HepG2 (cell line): ENCODE data around the gene NAGK. TPM values are rescaled to one million over a fixed set of nuclear protein-coding genes. Genes with fewer than 3 reads are reported as not detected.
A peak's percentile ranks its signal among the peaks of the same experiment; 100 is the strongest.

Source experiments
- ATF7 ChIP-seq, 2 experiments: fragments of 450-650 bp in 1 of 2; sonication (generic) in 1 of 2; formaldehyde crosslinking in 1 of 2; IDR thresholded peaks; 2 replicates each; pipeline versions ENCODE4 v1.4.0 to v1.6.1; 2016 to 2020; ENCODE audit warnings: antibody characterized with exemption in 1 of 2, mild to moderate bottlenecking in 1 of 2, missing genetic modification reagents in 1 of 2
- ESRRA ChIP-seq: sonication (generic); formaldehyde crosslinking; IDR thresholded peaks from 2 replicates; pipeline ENCODE4 v1.5.1; 2020; ENCODE audit warnings: mild to moderate bottlenecking, low read depth, missing genetic modification reagents
- KDM6A ChIP-seq: IDR thresholded peaks from 2 replicates; pipeline ENCODE4 v1.6.1; 2016; ENCODE audit warnings: low read depth
- KIAA2018 ChIP-seq: sonication (generic); formaldehyde crosslinking; IDR thresholded peaks from 2 replicates; pipeline ENCODE4 v1.5.0; 2020; ENCODE audit warnings: mild to moderate bottlenecking, missing genetic modification reagents, borderline replicate concordance
- MTERF4 ChIP-seq: sonication (generic); formaldehyde crosslinking; IDR thresholded peaks from 2 replicates; pipeline ENCODE4 v1.8.0; 2023; ENCODE audit warnings: mild to moderate bottlenecking, missing genetic modification reagents
- MZF1 ChIP-seq: sonication (generic); formaldehyde crosslinking; IDR thresholded peaks from 2 replicates; pipeline ENCODE4 v1.8.1; 2023; ENCODE audit warnings: mild to moderate bottlenecking, missing genetic modification reagents, borderline replicate concordance
- NPAS2 ChIP-seq: sonication (generic); formaldehyde crosslinking; IDR thresholded peaks from 2 replicates; pipeline ENCODE4 v1.8.0; 2022; ENCODE audit warnings: mild to moderate bottlenecking, missing genetic modification reagents, borderline replicate concordance
- PAWR ChIP-seq: sonication (generic); formaldehyde crosslinking; IDR thresholded peaks from 2 replicates; pipeline ENCODE4 v1.4.0; 2020; ENCODE audit warnings: missing genetic modification reagents, mild to moderate bottlenecking, borderline replicate concordance
- SAP130 ChIP-seq: IDR thresholded peaks from 2 replicates; pipeline ENCODE4 v1.6.1; 2016; ENCODE audit warnings: low read depth
- SNAPC2 ChIP-seq: sonication (generic); formaldehyde crosslinking; IDR thresholded peaks from 2 replicates; pipeline ENCODE4 v1.8.1; 2022; ENCODE audit warnings: mild to moderate bottlenecking, missing genetic modification reagents
- STAT6 ChIP-seq: sonication (generic); formaldehyde crosslinking; IDR thresholded peaks from 2 replicates; pipeline ENCODE4 v1.4.0; 2020; ENCODE audit warnings: missing genetic modification reagents, mild to moderate bottlenecking, borderline replicate concordance
- ZGPAT ChIP-seq: IDR thresholded peaks from 2 replicates; pipeline ENCODE4 v1.6.1; 2016; ENCODE audit warnings: mild to moderate bottlenecking
- ZNF331 ChIP-seq: sonication (generic); formaldehyde crosslinking; IDR thresholded peaks from 2 replicates; pipeline ENCODE4 v1.4.0; 2020; ENCODE audit warnings: missing genetic modification reagents
- ZNF510 ChIP-seq: sonication (generic); formaldehyde crosslinking; IDR thresholded peaks from 2 replicates; pipeline ENCODE4 v1.4.0; 2020; ENCODE audit warnings: low read depth, mild to moderate bottlenecking, missing genetic modification reagents
- ZNF703 ChIP-seq: sonication (generic); formaldehyde crosslinking; IDR thresholded peaks from 2 replicates; pipeline ENCODE4 v1.5.1; 2020; ENCODE audit warnings: missing genetic modification reagents, mild to moderate bottlenecking, moderate library complexity, borderline replicate concordance
- polyA plus RNA-seq, 8 experiments: library from polyadenylated mRNA; depleted of rRNA in 3 of 8; stranded (reverse) in 7 of 8; unstranded in 1 of 8; fragments of >200 nt; fragmentation: Illumina TruSeq in 4 of 8; extraction: Trizol in 4 of 8; gene quantifications; 2 replicates each; pipeline versions ENCODE4 v1.2.1 to v1.2.3, GENCODE V29; 2011 to 2016; ENCODE audit warnings: low read depth in 4 of 8, missing spikeins in 1 of 8, mixed read lengths in 1 of 8; ENCODE audit not compliant: insufficient read depth in 1 of 8
- total RNA-seq, 5 experiments: library from RNA; depleted of rRNA; stranded (reverse); fragments of >200 nt; fragmentation: Illumina TruSeq; extraction: Trizol; gene quantifications; 2 replicates each; pipeline ENCODE4 v1.2.3, GENCODE V29; 2016; ENCODE audit warnings: low read depth in 1 of 5

The NAGK gene
- total and polyA plus RNA-seq, 2 of the 13 experiments (the other 11 are each of a cell fraction or from before 2014, with no cell fraction given) = 24.4 to 35.2 TPM

- TF ChIP-seq KIAA2018 (CRISPR knock-in tag) (no peak), ATF7 (IDR thresholded peaks at IDR 0.05) (no peak), ATF7 (CRISPR knock-in tag; IDR thresholded peaks at IDR 0.05) (peak; percentile 71; the same call in 1 of the 2 replicates), KDM6A (CRISPR knock-in tag) (no peak), SAP130 (CRISPR knock-in tag) (no peak), ZNF510 (CRISPR knock-in tag) (no peak), STAT6 (CRISPR knock-in tag) (no peak; the same call in 1 of the 2 replicates), MZF1 (no peak), ZNF331 (no peak), ESRRA (CRISPR knock-in tag) (peak; percentile 15; the same call in 1 of the 2 replicates), ZNF703 (CRISPR knock-in tag) (no peak; the same call in 1 of the 2 replicates), MTERF4 (CRISPR knock-in tag) (peak; percentile 87; the same call in 1 of the 2 replicates), NPAS2 (CRISPR knock-in tag) (no peak), ZGPAT (CRISPR knock-in tag) (no peak), PAWR (CRISPR knock-in tag) (peak; percentile 72), SNAPC2 (CRISPR knock-in tag) (peak; percentile 84; the same call in 1 of the 2 replicates)
Measured at GRCh38 chr2:71067567-71068217, 756 bp upstream of the NAGK start (continued).
